Keratinocyte (primary cell): ENCODE data around the gene PIGH.

Experiments
- EZH2 ChIP-seq: IDR thresholded peaks from one replicate; pipeline ENCODE4 v1.6.1; 2012; ENCODE audit warnings: inconsistent platforms, mild to moderate bottlenecking, low read length, moderate library complexity
- TF ChIP-seq, protein P1 (sequence below), 3 experiments: IDR thresholded peaks in 1 of 3; conservative IDR thresholded peaks in 1 of 3; optimal IDR thresholded peaks in 1 of 3; 2 replicates in 2 of 3; 3 replicates in 1 of 3; pipeline versions ENCODE3 to v1.5.1; 2011; ENCODE audit warnings: low read length in 3 of 3, mild to moderate bottlenecking in 3 of 3, moderate library complexity in 2 of 3, control low read depth in 1 of 3, inconsistent platforms in 1 of 3; ENCODE audit not compliant: insufficient read depth in 2 of 3; ENCODE audit errors: extremely low read depth in 1 of 3

DNA sequence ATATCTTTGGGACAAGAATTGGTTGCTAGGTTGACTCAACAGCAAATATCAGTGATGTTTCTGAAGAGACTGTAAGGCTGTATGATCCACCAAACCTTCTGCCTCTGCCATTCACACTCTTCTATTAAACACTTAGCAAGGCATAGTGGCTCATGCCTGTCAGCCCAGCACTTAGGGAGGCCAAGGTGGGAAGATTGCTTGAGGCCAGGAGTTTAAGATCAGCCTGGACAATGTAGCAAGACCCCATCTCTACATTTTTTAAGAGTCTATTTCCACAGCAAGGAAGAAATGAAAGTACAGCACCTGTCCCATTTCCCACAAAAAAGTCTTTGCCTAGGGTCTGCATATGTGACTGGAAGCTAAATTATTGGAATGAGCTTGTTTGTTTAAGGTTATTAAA is 27.5 kb upstream of the PIGH start:
- TF ChIP-seq, protein P1, sequence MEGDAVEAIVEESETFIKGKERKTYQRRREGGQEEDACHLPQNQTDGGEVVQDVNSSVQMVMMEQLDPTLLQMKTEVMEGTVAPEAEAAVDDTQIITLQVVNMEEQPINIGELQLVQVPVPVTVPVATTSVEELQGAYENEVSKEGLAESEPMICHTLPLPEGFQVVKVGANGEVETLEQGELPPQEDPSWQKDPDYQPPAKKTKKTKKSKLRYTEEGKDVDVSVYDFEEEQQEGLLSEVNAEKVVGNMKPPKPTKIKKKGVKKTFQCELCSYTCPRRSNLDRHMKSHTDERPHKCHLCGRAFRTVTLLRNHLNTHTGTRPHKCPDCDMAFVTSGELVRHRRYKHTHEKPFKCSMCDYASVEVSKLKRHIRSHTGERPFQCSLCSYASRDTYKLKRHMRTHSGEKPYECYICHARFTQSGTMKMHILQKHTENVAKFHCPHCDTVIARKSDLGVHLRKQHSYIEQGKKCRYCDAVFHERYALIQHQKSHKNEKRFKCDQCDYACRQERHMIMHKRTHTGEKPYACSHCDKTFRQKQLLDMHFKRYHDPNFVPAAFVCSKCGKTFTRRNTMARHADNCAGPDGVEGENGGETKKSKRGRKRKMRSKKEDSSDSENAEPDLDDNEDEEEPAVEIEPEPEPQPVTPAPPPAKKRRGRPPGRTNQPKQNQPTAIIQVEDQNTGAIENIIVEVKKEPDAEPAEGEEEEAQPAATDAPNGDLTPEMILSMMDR (optimal IDR thresholded peaks at IDR 0.05 in 1 of 3, IDR thresholded peaks at IDR 0.05 in 1 of 3, conservative IDR thresholded peaks at IDR 0.05 in 1 of 3; ENCODE audit: extremely low read depth in 1 of 3, insufficient read depth in 2 of 3, low read length in 3 of 3), result no peak
- TF ChIP-seq EZH2, result no peak
